Karpas-422 (cell line): ENCODE data around the gene ADARB2. TPM values are rescaled to one million over a fixed set of nuclear protein-coding genes. Genes with fewer than 3 reads are reported as not detected.

Source experiments
- DNase-seq: peaks from one replicate; pipeline ENCODE4 v3.0.0-alpha.2; 2015
- H2AFZ ChIP-seq: fragments of 200-600 bp; sonication (generic); 2 replicates; pipeline ENCODE4 v1.6.1; 2014; ENCODE audit warnings: antibody characterized with exemption, low read length, mixed read lengths
- H3K27ac ChIP-seq: fragments of 200-600 bp; sonication (generic); 2 replicates; pipeline ENCODE4 v1.5.1; 2014; ENCODE audit warnings: mild to moderate bottlenecking, low read length, moderate library complexity
- H3K27me3 ChIP-seq: fragments of 200-600 bp; sonication (generic); 2 replicates; pipeline ENCODE4 v1.6.1; 2014; ENCODE audit warnings: low read length, mixed read lengths
- H3K36me3 ChIP-seq: fragments of 200-600 bp; sonication (generic); 2 replicates; pipeline ENCODE4 v1.6.1; 2014; ENCODE audit warnings: low read length, mixed read lengths; ENCODE audit not compliant: insufficient read depth
- H3K4me1 ChIP-seq: fragments of 200-600 bp; sonication (generic); 2 replicates; pipeline ENCODE4 v1.6.1; 2014; ENCODE audit warnings: mild to moderate bottlenecking, low read length, mixed read lengths
- H3K4me2 ChIP-seq: fragments of 200-600 bp; sonication (generic); 2 replicates; pipeline ENCODE4 v1.6.1; 2014; ENCODE audit warnings: low read length, low read depth, mild to moderate bottlenecking; ENCODE audit not compliant: poor library complexity, severe bottlenecking
- H3K4me3 ChIP-seq: fragments of 200-600 bp; sonication (generic); 2 replicates; pipeline ENCODE4 v1.5.1; 2014; ENCODE audit warnings: mild to moderate bottlenecking, antibody characterized with exemption, low read length, mixed read lengths
- H3K79me2 ChIP-seq: fragments of 200-600 bp; sonication (generic); 2 replicates; pipeline ENCODE4 v1.6.1; 2014; ENCODE audit warnings: mild to moderate bottlenecking, low read length, mixed read lengths
- H3K9ac ChIP-seq: fragments of 200-600 bp; sonication (generic); 2 replicates; pipeline ENCODE4 v1.6.0; 2014; ENCODE audit warnings: low read length
- H3K9me2 ChIP-seq: fragments of 200-600 bp; sonication (generic), shearing (Covaris generic); replicated peaks from 2 replicates; pipeline ENCODE4 v1.6.0; 2014; ENCODE audit warnings: mild to moderate bottlenecking, low read length, moderate library complexity; ENCODE audit not compliant: insufficient read depth
- H3K9me3 ChIP-seq: fragments of 300-700, 200-600 bp; sonication (generic); 2 replicates; pipeline ENCODE4 v1.6.1; 2014; ENCODE audit warnings: low read length, mixed read lengths
- H4K20me1 ChIP-seq: fragments of 200-600 bp; sonication (generic); 2 replicates; pipeline ENCODE4 v1.6.1; 2014; ENCODE audit warnings: mild to moderate bottlenecking, antibody characterized with exemption, low read length, low read depth; ENCODE audit not compliant: insufficient read depth
- total RNA-seq: library from RNA; depleted of rRNA; stranded (reverse); fragments of >200 nt; shearing (Covaris generic); gene quantifications from 2 replicates; pipeline ENCODE4 v1.2.3, GENCODE V29; 2014; ENCODE audit warnings: low replicate concordance

Gene ADARB2
- total RNA-seq, 1 experiment from 2014 or later: not detected

GRCh38 chr10:1556496-1556895, 180.8 kb downstream of the ADARB2 start:
- Histone ChIP-seq H3K79me2 (no peaks in the 10 kb centered on the region), H3K9me3 (no peaks in the 10 kb centered on the region), H4K20me1 (no peaks in the 10 kb centered on the region), H3K27ac (no peak overlapping the region), H3K36me3 (no peaks in the 10 kb centered on the region), H3K4me3 (no peak overlapping the region), H3K9ac (no peak overlapping the region), H3K27me3 (no peaks in the 10 kb centered on the region), H3K9me2 (no peaks in the 10 kb centered on the region), H3K4me1 (no peaks in the 10 kb centered on the region), H3K4me2 (no peak overlapping the region), H2AFZ (no peak overlapping the region)
- no peak for DNase-seq

GRCh38 chr10:1553951-1554350, 183.4 kb downstream of the ADARB2 start:
- no peak overlapping the region for H3K4me3 ChIP-seq
- H3K9me3 ChIP-seq: no peaks in the 10 kb centered on the region
- no peak overlapping the region for H3K27ac ChIP-seq

DNA sequence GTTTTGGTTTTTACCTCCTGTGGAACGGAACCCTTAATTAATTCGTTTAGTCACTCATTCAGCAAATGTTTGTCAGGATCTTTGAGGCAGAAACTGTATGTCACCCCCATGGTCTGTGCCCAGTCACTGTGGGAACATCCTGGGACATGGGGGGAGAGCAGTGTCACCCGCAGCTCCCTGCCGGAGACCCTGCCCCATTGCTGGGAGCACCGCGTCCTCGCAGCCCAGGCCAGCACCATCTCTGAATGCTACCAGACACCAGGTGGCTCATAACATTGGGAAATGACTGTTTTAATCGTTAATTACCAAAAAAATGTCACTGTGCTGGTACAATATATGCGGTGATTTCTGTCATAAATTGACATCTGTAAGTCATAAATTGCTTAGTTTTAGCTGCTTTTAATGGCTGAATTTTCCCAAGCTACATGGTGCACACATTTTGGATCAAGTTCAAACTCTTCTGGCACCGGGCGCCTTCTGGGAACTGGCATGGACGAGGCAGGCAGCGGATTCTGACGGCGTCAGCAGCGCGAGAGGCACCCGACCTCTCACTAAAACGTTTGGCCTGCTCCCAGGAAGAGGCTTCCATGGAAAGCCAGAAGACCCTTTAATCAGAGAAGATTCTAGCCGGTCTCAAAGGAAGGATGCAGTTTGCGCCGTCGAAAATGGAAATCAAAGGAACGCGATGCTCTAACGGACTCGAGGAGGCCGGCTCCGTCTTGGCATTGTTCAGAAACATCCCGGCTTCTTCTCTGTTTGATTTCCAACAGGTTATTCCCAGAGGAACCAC, 184.2 kb downstream of the ADARB2 start:
- Histone ChIP-seq H3K4me2 (no peak overlapping the region), H3K9me2 (no peaks in the 10 kb centered on the region), H3K27me3 (no peaks in the 10 kb centered on the region), H3K9ac (no peak overlapping the region), H3K9me3 (no peaks in the 10 kb centered on the region), H2AFZ (no peak overlapping the region), H3K4me3 (no peak overlapping the region), H3K4me1 (no peaks in the 10 kb centered on the region), H3K36me3 (no peaks in the 10 kb centered on the region), H4K20me1 (no peaks in the 10 kb centered on the region), H3K79me2 (no peaks in the 10 kb centered on the region), H3K27ac (no peak overlapping the region)
- DNase-seq: no peak

More at GRCh38 chr10:1553951-1554350, 183.4 kb downstream of the ADARB2 start:
- H3K9ac ChIP-seq: no peak overlapping the region
- H4K20me1 ChIP-seq: no peaks in the 10 kb centered on the region
- no peaks in the 10 kb centered on the region for H3K4me1 ChIP-seq
- no peak overlapping the region for H3K4me2 ChIP-seq
- H3K79me2 ChIP-seq: no peaks in the 10 kb centered on the region
- H3K36me3 ChIP-seq: no peaks in the 10 kb centered on the region
- H2AFZ ChIP-seq: no peak overlapping the region
- H3K9me2 ChIP-seq: no peaks in the 10 kb centered on the region
- no peak for DNase-seq
- no peaks in the 10 kb centered on the region for H3K27me3 ChIP-seq

GRCh38 chr10:1552406-1552805, 184.9 kb downstream of the ADARB2 start:
- Histone ChIP-seq H3K79me2 (no peaks in the 10 kb centered on the region), H3K4me1 (no peaks in the 10 kb centered on the region), H3K9ac (no peak overlapping the region), H2AFZ (no peak overlapping the region), H3K9me2 (no peaks in the 10 kb centered on the region), H4K20me1 (no peaks in the 10 kb centered on the region), H3K9me3 (no peaks in the 10 kb centered on the region), H3K4me3 (no peak overlapping the region), H3K4me2 (no peak overlapping the region), H3K36me3 (no peaks in the 10 kb centered on the region), H3K27me3 (no peaks in the 10 kb centered on the region), H3K27ac (no peak overlapping the region)
- DNase-seq: no peak

DNA sequence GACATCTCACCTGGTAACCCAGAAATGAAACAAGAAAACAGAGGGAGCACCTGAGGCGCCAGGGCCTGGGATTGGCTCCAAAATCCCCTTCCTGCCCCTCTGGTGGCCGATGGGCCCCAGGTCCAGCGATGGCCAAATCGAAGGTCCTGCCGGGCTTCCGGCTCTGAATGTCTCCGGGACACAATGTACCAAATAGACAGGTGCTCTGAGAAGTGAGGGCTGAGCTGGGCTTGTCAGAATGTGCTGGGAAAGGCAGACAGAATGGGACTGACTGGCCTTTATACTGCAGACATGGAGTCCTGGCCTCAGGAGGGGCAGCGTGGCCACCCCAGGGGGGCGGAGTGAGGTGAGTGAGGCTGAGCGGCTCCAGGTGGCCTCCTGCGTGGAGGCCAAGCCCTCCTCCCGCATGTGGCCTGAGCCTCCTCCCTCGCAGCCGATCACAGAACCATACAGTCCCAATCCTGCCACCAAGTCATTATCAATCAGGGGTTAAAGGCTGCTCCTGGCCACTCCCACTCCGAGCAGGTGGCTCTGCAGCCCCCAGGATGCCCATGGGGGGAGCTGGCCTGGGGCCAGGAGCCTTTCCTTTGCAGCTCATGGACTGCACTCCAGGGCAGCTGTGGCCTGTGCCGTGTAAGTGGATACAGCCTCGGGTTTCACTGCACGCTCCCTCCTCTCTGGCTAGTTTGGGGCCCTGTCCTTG, 185.5 kb downstream of the ADARB2 start:
- Histone ChIP-seq H3K36me3 (no peaks in the 10 kb centered on the region), H3K4me3 (no peak overlapping the region), H3K9me3 (no peaks in the 10 kb centered on the region), H3K79me2 (no peaks in the 10 kb centered on the region), H3K27ac (no peak overlapping the region), H2AFZ (no peak overlapping the region), H3K4me1 (no peaks in the 10 kb centered on the region), H3K27me3 (no peaks in the 10 kb centered on the region), H3K4me2 (no peak overlapping the region), H4K20me1 (no peaks in the 10 kb centered on the region), H3K9me2 (no peaks in the 10 kb centered on the region), H3K9ac (no peak overlapping the region)
- DNase-seq: no peak

GRCh38 chr10:1550616-1551015, 186.7 kb downstream of the ADARB2 start:
- H3K27ac ChIP-seq: no peak overlapping the region
- no peak overlapping the region for H3K4me3 ChIP-seq
- no peaks in the 10 kb centered on the region for H3K4me1 ChIP-seq
- H3K9me2 ChIP-seq: no peaks in the 10 kb centered on the region
- no peaks in the 10 kb centered on the region for H3K27me3 ChIP-seq
- H3K9ac ChIP-seq: no peak overlapping the region
- no peaks in the 10 kb centered on the region for H3K36me3 ChIP-seq
- H2AFZ ChIP-seq: no peak overlapping the region
- H4K20me1 ChIP-seq: no peaks in the 10 kb centered on the region
- no peak overlapping the region for H3K4me2 ChIP-seq
- DNase-seq: no peak
- H3K79me2 ChIP-seq: no peaks in the 10 kb centered on the region
- no peaks in the 10 kb centered on the region for H3K9me3 ChIP-seq

- Histone ChIP-seq H4K20me1 (no peaks in the 10 kb centered on the region), H3K9me3 (no peaks in the 10 kb centered on the region), H3K4me2 (no peak overlapping the region), H3K9ac (no peak overlapping the region), H3K4me1 (no peaks in the 10 kb centered on the region), H3K4me3 (no peak overlapping the region), H3K27ac (no peak overlapping the region), H3K79me2 (no peaks in the 10 kb centered on the region), H3K27me3 (no peaks in the 10 kb centered on the region), H2AFZ (no peak overlapping the region), H3K9me2 (no peaks in the 10 kb centered on the region), H3K36me3 (no peaks in the 10 kb centered on the region)
- no peak for DNase-seq
Observed at GRCh38 chr10:1550291-1550595, 187.1 kb downstream of the ADARB2 start.

DNA sequence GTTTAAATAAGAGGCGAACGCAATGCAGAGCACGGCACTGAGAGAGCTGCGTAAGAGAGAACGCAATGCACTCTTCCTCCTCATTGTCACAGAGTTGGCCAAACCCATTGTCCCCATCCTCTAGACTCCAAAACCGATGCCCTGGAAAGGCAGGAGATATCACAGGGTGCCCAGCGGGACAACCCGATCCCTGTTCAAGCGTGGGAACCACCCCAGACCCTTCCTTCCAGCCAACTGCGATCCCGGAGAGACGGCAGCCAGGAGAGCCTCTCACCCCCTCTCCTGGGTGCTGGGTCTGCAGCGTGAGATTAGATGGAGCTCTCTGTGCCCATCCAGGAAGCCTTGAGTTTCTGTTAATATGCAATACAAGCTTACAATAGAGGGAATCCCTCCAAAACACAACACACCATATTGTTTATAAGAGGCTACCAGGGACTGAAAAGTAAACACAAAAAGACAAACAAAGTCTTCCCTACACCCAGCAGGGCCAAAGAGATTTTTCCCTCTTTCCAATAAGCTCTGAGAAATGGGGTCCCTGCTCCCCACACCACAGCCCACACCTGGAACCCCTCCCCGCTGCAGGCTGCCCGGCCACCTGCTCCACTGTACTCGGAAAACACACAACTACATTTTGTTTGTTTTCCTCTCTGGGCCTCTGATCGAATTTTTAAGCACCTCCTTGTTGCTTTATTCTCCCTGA, 187.6 kb downstream of the ADARB2 start:
- Histone ChIP-seq H3K9me3 (no peaks in the 10 kb centered on the region), H3K4me1 (no peaks in the 10 kb centered on the region), H3K79me2 (no peaks in the 10 kb centered on the region), H3K9ac (no peak overlapping the region), H3K4me3 (no peak overlapping the region), H3K27me3 (no peaks in the 10 kb centered on the region), H3K4me2 (no peak overlapping the region), H4K20me1 (no peaks in the 10 kb centered on the region), H3K9me2 (no peaks in the 10 kb centered on the region), H2AFZ (no peak overlapping the region), H3K27ac (no peak overlapping the region), H3K36me3 (no peaks in the 10 kb centered on the region)
- no peak for DNase-seq
